ENCODE data around the gene WDFY1.

- peak in 1 of 4 donors; percentile 74 for TF ChIP-seq POLR2A (IDR thresholded peaks at IDR 0.05)
- TF ChIP-seq CTCF (IDR thresholded peaks at IDR 0.05): peak in 1 of 7 experiments; percentile 9
- TF ChIP-seq EP300 (IDR thresholded peaks at IDR 0.05): no peak
These were observed at the start of gene WDFY1 for GRCh38 chr2:223944703-223945531.
